ENCODE measurements around the gene ADSL.

ADSL gene

DNA sequence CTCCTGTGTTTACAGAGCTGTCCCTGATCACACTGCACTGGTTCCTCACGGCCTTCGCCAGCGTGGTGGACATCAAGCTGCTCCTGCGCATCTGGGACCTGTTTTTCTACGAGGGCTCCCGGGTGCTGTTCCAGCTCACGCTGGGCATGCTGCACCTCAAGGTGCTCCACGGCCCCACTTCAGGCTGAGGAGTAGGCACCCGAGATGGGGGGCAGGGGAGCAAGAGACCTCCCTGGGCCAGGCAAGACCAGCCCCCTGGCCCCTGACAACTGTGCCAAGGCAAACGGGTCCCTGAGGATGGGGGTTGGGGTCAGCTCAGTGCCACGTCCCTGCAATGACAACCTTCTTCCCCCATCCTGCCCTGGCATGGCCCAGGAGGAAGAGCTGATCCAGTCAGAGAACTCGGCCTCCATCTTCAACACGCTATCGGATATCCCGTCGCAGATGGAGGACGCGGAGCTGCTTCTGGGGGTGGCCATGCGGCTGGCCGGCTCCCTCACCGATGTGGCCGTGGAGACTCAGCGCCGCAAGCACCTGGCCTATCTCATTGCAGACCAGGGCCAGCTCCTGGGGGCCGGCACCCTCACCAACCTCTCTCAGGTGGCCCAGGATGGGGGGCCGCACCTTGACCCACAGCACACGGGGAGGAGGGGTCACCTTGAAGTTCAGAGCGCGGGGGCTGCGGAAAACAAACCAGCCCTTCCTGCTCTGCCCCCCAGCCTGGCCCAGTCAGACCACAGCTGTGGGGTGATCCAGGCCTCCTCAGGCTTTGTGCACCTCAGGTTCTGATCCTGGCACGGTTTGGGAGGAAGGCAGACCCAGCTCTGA lies 60.0 kb downstream of the ADSL start:
- Histone ChIP-seq H3K27me3 (ENCODE audit: insufficient read depth, poor library complexity, severe bottlenecking) (no peaks in the 10 kb centered on the region), H3K36me3 (ENCODE audit: low read depth) (peaks cover 57% of the 10 kb centered on the region), H3K4me3 (ENCODE audit: severe bottlenecking) (no peak overlapping the region), H3K4me1 (ENCODE audit: insufficient read depth, poor library complexity, severe bottlenecking) (no peaks in the 10 kb centered on the region), H3K27ac (ENCODE audit: poor library complexity, severe bottlenecking) (no peak overlapping the region), H3K9me3 (ENCODE audit: severe bottlenecking) (no peaks in the 10 kb centered on the region)
- DNase-seq (ENCODE audit: low spot score) (no peak), ATAC-seq (ENCODE audit: low read depth) (no peak)
- TF ChIP-seq, protein P1, sequence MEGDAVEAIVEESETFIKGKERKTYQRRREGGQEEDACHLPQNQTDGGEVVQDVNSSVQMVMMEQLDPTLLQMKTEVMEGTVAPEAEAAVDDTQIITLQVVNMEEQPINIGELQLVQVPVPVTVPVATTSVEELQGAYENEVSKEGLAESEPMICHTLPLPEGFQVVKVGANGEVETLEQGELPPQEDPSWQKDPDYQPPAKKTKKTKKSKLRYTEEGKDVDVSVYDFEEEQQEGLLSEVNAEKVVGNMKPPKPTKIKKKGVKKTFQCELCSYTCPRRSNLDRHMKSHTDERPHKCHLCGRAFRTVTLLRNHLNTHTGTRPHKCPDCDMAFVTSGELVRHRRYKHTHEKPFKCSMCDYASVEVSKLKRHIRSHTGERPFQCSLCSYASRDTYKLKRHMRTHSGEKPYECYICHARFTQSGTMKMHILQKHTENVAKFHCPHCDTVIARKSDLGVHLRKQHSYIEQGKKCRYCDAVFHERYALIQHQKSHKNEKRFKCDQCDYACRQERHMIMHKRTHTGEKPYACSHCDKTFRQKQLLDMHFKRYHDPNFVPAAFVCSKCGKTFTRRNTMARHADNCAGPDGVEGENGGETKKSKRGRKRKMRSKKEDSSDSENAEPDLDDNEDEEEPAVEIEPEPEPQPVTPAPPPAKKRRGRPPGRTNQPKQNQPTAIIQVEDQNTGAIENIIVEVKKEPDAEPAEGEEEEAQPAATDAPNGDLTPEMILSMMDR (IDR thresholded peaks at IDR 0.05; ENCODE audit: poor library complexity, severe bottlenecking), result no peak

DNA sequence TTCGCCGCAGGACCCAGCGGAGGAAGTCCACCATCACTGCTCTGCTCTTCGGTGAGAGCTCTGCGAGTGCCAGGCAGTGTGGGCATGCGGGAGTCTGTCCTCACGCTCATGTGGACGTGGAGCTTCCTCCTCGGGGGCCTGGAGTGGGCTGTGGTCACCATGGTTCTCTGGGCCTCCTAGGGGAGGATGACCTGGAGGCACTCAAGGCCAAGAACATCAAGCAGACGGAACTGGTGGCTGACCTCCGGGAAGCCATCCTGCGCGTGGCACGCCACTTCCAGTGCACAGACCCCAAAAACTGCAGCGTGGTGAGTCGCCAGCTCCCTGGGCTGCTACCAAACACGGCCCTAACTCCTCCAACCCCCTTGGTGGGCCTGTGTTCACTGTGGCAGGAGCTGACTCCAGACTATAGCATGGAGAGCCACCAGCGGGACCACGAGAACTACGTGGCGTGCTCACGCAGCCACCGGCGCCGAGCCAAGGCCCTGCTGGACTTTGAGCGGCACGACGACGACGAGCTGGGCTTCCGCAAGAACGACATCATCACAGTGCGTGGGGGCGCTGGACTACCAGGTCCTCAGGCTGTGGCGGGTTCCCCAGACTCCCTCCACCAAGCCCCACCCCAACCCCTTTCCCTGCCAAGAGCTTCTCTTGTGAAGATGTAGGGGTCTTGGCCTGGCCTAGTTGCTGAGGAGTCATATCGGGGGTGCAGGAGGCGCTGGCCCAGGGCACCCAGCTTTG lies 60.9 kb downstream of the ADSL start:
- peak; percentile 53 for DNase-seq (ENCODE audit: low spot score)
- Histone ChIP-seq H3K27me3 (ENCODE audit: insufficient read depth, poor library complexity, severe bottlenecking) (no peaks in the 10 kb centered on the region), H3K4me1 (ENCODE audit: insufficient read depth, poor library complexity, severe bottlenecking) (no peaks in the 10 kb centered on the region), H3K27ac (ENCODE audit: poor library complexity, severe bottlenecking) (no peak overlapping the region), H3K4me3 (ENCODE audit: severe bottlenecking) (no peak overlapping the region), H3K9me3 (ENCODE audit: severe bottlenecking) (no peaks in the 10 kb centered on the region), H3K36me3 (ENCODE audit: low read depth) (peaks cover 55% of the 10 kb centered on the region)
- TF ChIP-seq, protein P1 (IDR thresholded peaks at IDR 0.05; ENCODE audit: poor library complexity, severe bottlenecking), result no peak
- no peak for ATAC-seq (ENCODE audit: low read depth)

DNA sequence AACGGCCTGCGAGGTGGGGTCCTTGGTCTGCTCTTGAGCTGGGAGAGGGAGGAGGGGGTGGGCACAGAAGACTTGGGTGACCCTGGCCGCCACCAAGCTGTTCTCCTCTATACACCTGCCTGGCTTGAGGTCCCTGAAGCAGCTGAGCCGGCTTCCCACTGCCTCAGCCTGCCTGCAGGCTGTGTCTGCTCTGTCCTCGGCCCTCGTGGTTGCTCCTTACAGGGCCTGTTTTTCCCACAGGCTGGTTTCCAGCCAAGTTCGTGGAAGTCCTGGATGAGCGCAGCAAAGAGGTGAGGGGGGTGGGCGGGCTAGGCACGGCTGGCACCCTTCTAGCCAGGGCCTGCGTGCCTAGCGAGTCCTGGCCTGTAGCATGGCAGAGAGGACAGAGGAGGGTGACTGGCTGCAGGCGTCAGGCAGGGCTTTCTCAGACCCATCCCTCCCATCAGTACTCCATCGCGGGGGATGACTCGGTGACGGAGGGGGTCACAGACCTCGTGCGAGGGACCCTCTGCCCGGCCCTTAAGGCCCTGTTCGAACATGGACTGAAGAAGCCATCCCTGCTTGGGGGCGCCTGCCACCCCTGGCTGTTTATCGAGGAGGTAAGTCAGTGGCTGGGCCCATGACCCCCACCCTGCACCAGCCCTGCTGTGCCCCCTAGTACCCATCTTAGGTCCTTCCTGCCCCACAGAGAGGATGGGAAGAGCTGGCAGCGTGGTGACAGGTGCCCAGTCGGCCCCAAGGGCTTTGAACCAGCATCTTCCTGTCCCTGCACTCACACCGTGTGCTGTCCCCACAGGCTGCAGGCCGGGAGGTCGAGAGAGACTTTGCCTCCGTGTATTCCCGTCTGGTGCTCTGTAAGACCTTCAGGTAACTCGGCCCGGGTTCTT lies 61.8 kb downstream of the ADSL start:
- TF ChIP-seq, protein P1 (IDR thresholded peaks at IDR 0.05; ENCODE audit: poor library complexity, severe bottlenecking), result no peak
- no peaks in the 10 kb centered on the region for H3K27me3 ChIP-seq (ENCODE audit: insufficient read depth, poor library complexity, severe bottlenecking)
- no peak overlapping the region for H3K27ac ChIP-seq (ENCODE audit: poor library complexity, severe bottlenecking)
- ATAC-seq (ENCODE audit: low read depth) (peak; percentile 22; the same call in 2 of the 3 replicates), DNase-seq (ENCODE audit: low spot score) (peak; percentile 51)
- no peaks in the 10 kb centered on the region for H3K4me1 ChIP-seq (ENCODE audit: insufficient read depth, poor library complexity, severe bottlenecking)
- no peaks in the 10 kb centered on the region for H3K9me3 ChIP-seq (ENCODE audit: severe bottlenecking)
- peaks cover 55% of the 10 kb centered on the region for H3K36me3 ChIP-seq (ENCODE audit: low read depth)
- H3K4me3 ChIP-seq (ENCODE audit: severe bottlenecking), result no peak overlapping the region

DNA sequence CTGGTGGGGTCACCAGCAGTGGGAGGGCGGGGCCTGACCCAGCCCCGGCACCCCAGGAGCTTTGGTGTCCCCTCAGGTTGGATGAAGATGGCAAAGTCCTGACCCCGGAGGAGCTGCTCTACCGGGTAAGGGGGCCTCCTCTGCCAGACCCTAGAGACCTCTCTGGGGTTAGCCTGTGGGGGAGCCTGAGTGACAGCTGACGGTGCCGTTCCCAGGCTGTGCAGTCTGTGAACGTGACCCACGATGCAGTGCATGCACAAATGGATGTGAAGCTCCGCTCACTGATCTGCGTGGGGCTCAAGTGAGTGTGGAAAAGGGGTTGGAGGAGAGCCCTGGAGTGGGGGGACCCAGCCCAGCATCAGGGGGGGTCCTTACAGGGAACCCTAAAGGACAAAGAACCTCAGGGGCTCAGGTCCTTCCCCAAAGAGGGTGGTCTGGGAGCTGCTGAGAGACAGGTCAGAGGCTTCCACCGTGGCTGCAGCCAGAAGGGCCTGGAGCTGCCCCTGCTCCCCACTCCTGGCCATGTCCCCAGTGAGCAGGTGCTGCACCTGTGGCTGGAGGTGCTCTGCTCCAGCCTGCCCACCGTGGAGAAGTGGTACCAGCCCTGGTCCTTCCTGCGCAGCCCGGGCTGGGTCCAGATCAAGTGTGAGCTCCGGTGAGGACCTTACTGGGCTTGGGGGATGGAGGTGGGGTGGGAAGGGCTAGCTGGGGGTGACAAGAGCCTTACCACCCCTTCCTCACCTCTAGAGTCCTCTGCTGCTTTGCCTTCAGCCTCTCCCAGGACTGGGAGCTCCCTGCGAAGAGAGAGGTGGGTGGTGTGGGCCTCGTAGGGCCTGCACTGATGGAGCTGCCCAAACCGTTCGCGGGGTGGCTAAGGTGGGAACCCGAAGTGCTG lies 62.7 kb downstream of the ADSL start:
- Histone ChIP-seq H3K27me3 (ENCODE audit: insufficient read depth, poor library complexity, severe bottlenecking) (no peaks in the 10 kb centered on the region), H3K9me3 (ENCODE audit: severe bottlenecking) (no peaks in the 10 kb centered on the region), H3K4me1 (ENCODE audit: insufficient read depth, poor library complexity, severe bottlenecking) (no peaks in the 10 kb centered on the region), H3K36me3 (ENCODE audit: low read depth) (peaks cover 59% of the 10 kb centered on the region), H3K4me3 (ENCODE audit: severe bottlenecking) (no peak overlapping the region), H3K27ac (ENCODE audit: poor library complexity, severe bottlenecking) (no peak overlapping the region)
- TF ChIP-seq, protein P1 (IDR thresholded peaks at IDR 0.05; ENCODE audit: poor library complexity, severe bottlenecking), result no peak
- no peak for ATAC-seq (ENCODE audit: low read depth)
- no peak for DNase-seq (ENCODE audit: low spot score)
